Measurements from ENCODE around the gene DDX51. TPM values are rescaled to one million over a fixed set of nuclear protein-coding genes. Genes with fewer than 3 reads are reported as not detected.

Gene DDX51
- total and polyA plus RNA-seq, 2 of the 4 experiments (the other 2 are of a cell fraction) = 3.8 to 14.5 TPM

- in situ Hi-C loops (cut with MboI; ENCODE audit: low sequenced_read_pairs) = no loop called here
- ChIA-PET POLR2A (ENCODE audit: unreplicated experiment) (no interaction called here), CTCF (no interaction called here)
- dilution Hi-C loops (cut with HindIII; ENCODE audit: low sequenced_read_pairs, unreplicated experiment) = no loop called here
- Histone ChIP-seq H3K27me3 (ENCODE audit: control insufficient read depth, insufficient read depth, low read length) (peaks cover 13% of the 10 kb centered on the region; the same call in 1 of the 2 replicates), H3K4me3 (ENCODE audit: insufficient read depth, low read depth, low read length) (no peak overlapping the region), H3K14ac (replicated peaks; ENCODE audit: low read depth, low read length) (no peak overlapping the region), H3K9me3 (ENCODE audit: control insufficient read depth, insufficient read depth, low read length) (no peaks in the 10 kb centered on the region), H4K8ac (ENCODE audit: low read depth in 2 of 2, low read length in 2 of 2) (no peak overlapping the region), H2BK5ac (ENCODE audit: low read depth, low read length, poor library complexity, severe bottlenecking) (no peak overlapping the region), H3K27ac (ENCODE audit: insufficient read depth, low read length) (no peak overlapping the region), H3K36me3 (ENCODE audit: control insufficient read depth, insufficient read depth, low read length) (no peaks in the 10 kb centered on the region), H3K56ac (ENCODE audit: extremely low read depth, insufficient read depth, low read length) (no peak overlapping the region), H3K23ac (ENCODE audit: low read depth, low read length) (no peak overlapping the region), H3K9ac (ENCODE audit: low read depth, low read length) (no peak overlapping the region), H3K9me1 (ENCODE audit: insufficient read depth, low read length) (peaks cover 5% of the 10 kb centered on the region; the same call in 1 of the 2 replicates), H3K4me2 (ENCODE audit: low read depth, low read length) (no peak overlapping the region), H2AK5ac (ENCODE audit: low read depth, low read length) (no peak overlapping the region), H4K20me1 (ENCODE audit: insufficient read depth, low read length) (peaks cover 11% of the 10 kb centered on the region; the same call in 1 of the 2 replicates), H2BK15ac (ENCODE audit: low read depth, low read length) (no peak overlapping the region), H2AK9ac (replicated peaks; ENCODE audit: low read depth, low read length, poor library complexity) (no peak overlapping the region), H3K79me1 (ENCODE audit: low read depth in 1 of 2, low read length in 2 of 2) (no peaks in the 10 kb centered on the region), H3K4ac (ENCODE audit: low read depth, low read length) (no peak overlapping the region), H4K91ac (ENCODE audit: insufficient read depth, low read depth, low read length) (no peak overlapping the region), H2BK120ac (ENCODE audit: low read depth, low read length) (no peak overlapping the region), H2BK20ac (ENCODE audit: low read depth, low read length) (no peak overlapping the region), H4K5ac (ENCODE audit: low read depth, low read length) (no peak overlapping the region), H2AFZ (replicated peaks; ENCODE audit: low read length, poor library complexity) (no peak overlapping the region), H3K4me1 (ENCODE audit: control insufficient read depth, insufficient read depth, low read length) (peaks cover 7% of the 10 kb centered on the region), H3K18ac (ENCODE audit: low read depth, low read length) (no peak overlapping the region)
- ATAC-seq (ENCODE audit: low read depth) = no peak
- BruUV-seq (replicated peaks) = no TSS peak
- DNase-seq = no peak
- TF ChIP-seq RFX5 (IDR thresholded peaks at IDR 0.05; ENCODE audit: low read depth, low read length) (no peak), CTCF (conservative IDR thresholded peaks at IDR 0.05; ENCODE audit: low read depth, low read length) (no peak), MAZ (IDR thresholded peaks at IDR 0.05; ENCODE audit: borderline replicate concordance, low read depth, low read length) (no peak), USF2 (IDR thresholded peaks at IDR 0.05; ENCODE audit: low read depth, low read length) (no peak), NFE2L2 (IDR thresholded peaks at IDR 0.05; ENCODE audit: low read depth, low read length) (no peak), SMC3 (IDR thresholded peaks at IDR 0.05; ENCODE audit: low read depth, low read length) (no peak), CHD1 (IDR thresholded peaks at IDR 0.05; ENCODE audit: low read depth, low read length) (no peak), ELK1 (IDR thresholded peaks at IDR 0.05; ENCODE audit: borderline replicate concordance, low read depth, low read length) (no peak), POLR2A (IDR thresholded peaks at IDR 0.05; ENCODE audit: low read depth, low read length) (no peak), MAFK (IDR thresholded peaks at IDR 0.05; ENCODE audit: low read depth, low read length) (no peak), RCOR1 (IDR thresholded peaks at IDR 0.05; ENCODE audit: insufficient replicate concordance, low read length) (no peak), CEBPB (IDR thresholded peaks at IDR 0.05; ENCODE audit: low read depth, low read length) (no peak)
- WGBS, 2 experiments (ENCODE audit: extremely low coverage in 2 of 2, insufficient read length in 1 of 2) = 85 to 100% methylated on average over 2 to 3 of the region's 7 CpGs
- intact Hi-C loops (cut with micrococcal nuclease) = no loop called here
Observed at GRCh38 chr12:132164426-132164825, 20.3 kb upstream of the DDX51 start.
